Prostate gland (tissue), 2 donors: Measurements from ENCODE around the gene FAM184B. TPM values are rescaled to one million over a fixed set of nuclear protein-coding genes. Genes with fewer than 3 reads are reported as not detected.

Experiments used
- DNase-seq: peaks from one replicate; pipeline ENCODE4 v3.0.0-alpha.2; 2019; ENCODE audit warnings: low spot score
- H3K27ac ChIP-seq, 2 donors: fragments of 200-600 bp; sonication (generic); 2 replicates each; pipeline ENCODE4 v1.5.1; 2017 to 2019
- H3K27me3 ChIP-seq: fragments of 200-600 bp; sonication (generic); replicated peaks from 2 replicates; pipeline ENCODE4 v1.5.1; 2019; ENCODE audit not compliant: insufficient read depth
- H3K36me3 ChIP-seq, 2 donors: fragments of 200-600 bp; sonication (generic); 1 replicate in 1 of 2; 2 replicates in 1 of 2; pipeline versions ENCODE4 v1.5.1 to v1.8.1; 2017 to 2019
- H3K4me1 ChIP-seq: fragments of 200-600 bp; sonication (generic); replicated peaks from 2 replicates; pipeline ENCODE4 v1.5.1; 2019
- H3K4me3 ChIP-seq, 2 donors: fragments of 200-600 bp; sonication (generic); 2 replicates each; pipeline ENCODE4 v1.5.1; 2017 to 2019
- H3K9me3 ChIP-seq: fragments of 200-600 bp; sonication (generic); 2 replicates; pipeline ENCODE4 v1.5.1; 2017
- POLR2A ChIP-seq: fragments of 450-650 bp; IDR thresholded peaks from one replicate; pipeline ENCODE4 v1.6.1; 2016; ENCODE audit warnings: antibody characterized with exemption, mild to moderate bottlenecking
- POLR2AphosphoS5 ChIP-seq: sonication (generic); formaldehyde crosslinking; IDR thresholded peaks from one replicate; pipeline ENCODE4 v1.6.1; 2017; ENCODE audit warnings: antibody characterized with exemption
- WGBS: methylation state at CpG from one replicate; pipeline ENCODE4 v1.1.5; 2018; 5-methylcytosine and 5-hydroxymethylcytosine counted together
- intact Hi-C: fragments of 100-400 bp; cut with DNase I; formaldehyde crosslinking; loops from one replicate; pipeline ENCODE4 v1.14.2; 2022
- total RNA-seq, 2 donors: library from RNA; depleted of rRNA; stranded (reverse); fragments of >200 nt; gene quantifications; one replicate each; pipeline ENCODE4 v1.1.0, GENCODE V29; 2016
- TF ChIP-seq, protein P1 (sequence below), 4 experiments: fragments of 200-600 bp in 2 of 4; fragments of 450-650 bp in 2 of 4; sonication (generic) in 2 of 4; IDR thresholded peaks; 1 replicate in 3 of 4; 2 replicates in 1 of 4; pipeline ENCODE4 v1.5.1; 2016 to 2019; ENCODE audit warnings: antibody characterized with exemption in 4 of 4, mild to moderate bottlenecking in 2 of 4, moderate library complexity in 2 of 4

FAM184B gene
- total RNA-seq, 2 donors from 2014 or later = 0.09 to 0.34 TPM

DNA sequence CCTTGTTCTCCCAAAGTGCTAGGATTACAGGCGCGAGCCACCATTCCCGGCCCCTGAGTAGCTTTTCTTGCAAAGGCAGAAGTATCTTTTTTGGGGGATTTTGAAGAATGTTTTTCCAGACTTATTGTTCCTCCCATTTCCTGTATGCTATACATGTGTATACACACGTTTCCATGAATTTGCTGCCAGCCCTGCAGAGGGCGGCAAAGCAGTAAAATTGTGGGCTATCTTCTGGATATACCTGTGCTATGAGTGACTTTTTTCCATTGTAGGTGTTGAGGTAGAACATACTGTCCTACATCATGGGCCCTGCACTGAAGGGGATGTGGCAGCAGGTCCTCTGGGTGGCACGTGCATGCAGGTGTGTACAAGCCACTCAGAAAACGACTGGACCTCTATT lies 183.9 kb downstream of the FAM184B start:
- H3K36me3 ChIP-seq = peaks cover 3 to 13% of the 10 kb centered on the region in 2 donors

DNA sequence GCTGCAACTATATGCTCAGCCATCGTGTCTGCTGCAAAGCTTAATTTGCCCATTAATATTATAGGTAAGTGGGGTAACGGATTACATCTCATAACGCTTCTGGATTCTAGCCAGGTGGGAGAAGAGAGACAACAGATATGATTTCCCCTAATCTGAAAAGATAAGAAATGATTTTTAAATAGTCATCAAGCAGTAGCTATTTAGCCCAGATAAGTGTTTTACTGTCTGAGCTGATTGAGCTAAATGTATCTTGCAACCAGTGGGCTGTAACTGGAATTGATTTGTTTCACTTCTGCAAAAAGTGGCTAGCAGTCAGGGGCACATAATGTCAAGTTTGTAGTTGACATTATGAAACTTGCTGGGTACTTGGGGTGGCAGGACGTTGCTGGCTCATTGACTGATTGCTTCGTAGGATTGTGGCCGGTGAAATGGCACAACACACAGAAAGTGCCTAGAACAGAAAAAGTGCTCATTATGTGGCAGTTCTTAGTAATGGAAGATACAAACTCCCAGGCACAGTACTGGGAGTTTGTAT lies 185.9 kb downstream of the FAM184B start:
- 82% methylated on average over 6 of the region's 6 CpGs for WGBS

More for the DNA sequence above, 183.9 kb downstream of the FAM184B start:
- DNase-seq = no peak
- H3K27ac ChIP-seq = no peak overlapping the region
- intact Hi-C loops = no loop called here
- H3K4me1 ChIP-seq = no peaks in the 10 kb centered on the region
- H3K9me3 ChIP-seq = no peaks in the 10 kb centered on the region
- H3K27me3 ChIP-seq = no peaks in the 10 kb centered on the region
- TF ChIP-seq POLR2A = no peak
- TF ChIP-seq, protein P1, sequence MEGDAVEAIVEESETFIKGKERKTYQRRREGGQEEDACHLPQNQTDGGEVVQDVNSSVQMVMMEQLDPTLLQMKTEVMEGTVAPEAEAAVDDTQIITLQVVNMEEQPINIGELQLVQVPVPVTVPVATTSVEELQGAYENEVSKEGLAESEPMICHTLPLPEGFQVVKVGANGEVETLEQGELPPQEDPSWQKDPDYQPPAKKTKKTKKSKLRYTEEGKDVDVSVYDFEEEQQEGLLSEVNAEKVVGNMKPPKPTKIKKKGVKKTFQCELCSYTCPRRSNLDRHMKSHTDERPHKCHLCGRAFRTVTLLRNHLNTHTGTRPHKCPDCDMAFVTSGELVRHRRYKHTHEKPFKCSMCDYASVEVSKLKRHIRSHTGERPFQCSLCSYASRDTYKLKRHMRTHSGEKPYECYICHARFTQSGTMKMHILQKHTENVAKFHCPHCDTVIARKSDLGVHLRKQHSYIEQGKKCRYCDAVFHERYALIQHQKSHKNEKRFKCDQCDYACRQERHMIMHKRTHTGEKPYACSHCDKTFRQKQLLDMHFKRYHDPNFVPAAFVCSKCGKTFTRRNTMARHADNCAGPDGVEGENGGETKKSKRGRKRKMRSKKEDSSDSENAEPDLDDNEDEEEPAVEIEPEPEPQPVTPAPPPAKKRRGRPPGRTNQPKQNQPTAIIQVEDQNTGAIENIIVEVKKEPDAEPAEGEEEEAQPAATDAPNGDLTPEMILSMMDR (IDR thresholded peaks at IDR 0.05) = peak in 1 of 4 experiments; percentile 18
- no peak for TF ChIP-seq POLR2AphosphoS5
- 71% methylated on average over 7 of the region's 7 CpGs for WGBS
- no peak overlapping the region for H3K4me3 ChIP-seq

DNA sequence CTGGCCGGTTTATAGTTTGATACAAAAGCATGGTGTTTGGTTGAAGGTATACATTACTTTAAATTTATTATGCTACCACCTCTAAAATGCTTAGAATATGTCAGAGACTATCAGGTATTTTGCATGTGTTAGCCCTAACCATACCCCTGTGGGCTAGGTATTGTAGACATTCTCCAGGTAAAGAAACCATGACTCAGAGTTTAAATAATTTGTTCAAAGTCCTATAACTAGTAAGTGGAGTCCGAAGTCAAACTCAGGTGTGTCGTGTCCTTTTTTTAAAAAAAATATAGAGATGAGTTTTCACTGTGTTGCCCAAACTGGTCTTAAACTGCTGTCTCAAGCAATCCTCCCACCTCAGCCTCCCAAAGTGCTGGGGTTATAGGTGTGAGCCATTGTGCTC lies 192.1 kb downstream of the FAM184B start:
- intact Hi-C loops = no loop called here
- no peak for DNase-seq
- Histone ChIP-seq H3K9me3 (no peaks in the 10 kb centered on the region), H3K27ac (no peak overlapping the region), H3K4me1 (no peaks in the 10 kb centered on the region), H3K4me3 (no peak overlapping the region), H3K27me3 (no peaks in the 10 kb centered on the region), H3K36me3 (no peaks in the 10 kb centered on the region)
- 86% methylated on average over 3 of the region's 3 CpGs for WGBS
- TF ChIP-seq POLR2AphosphoS5 (no peak), POLR2A (no peak)
- TF ChIP-seq, protein P1 (IDR thresholded peaks at IDR 0.05) = no peak

More for the DNA sequence above, 185.9 kb downstream of the FAM184B start:
- DNase-seq = no peak
- Histone ChIP-seq H3K36me3 (peaks cover 3 to 13% of the 10 kb centered on the region in 2 donors), H3K27ac (no peak overlapping the region), H3K27me3 (no peaks in the 10 kb centered on the region), H3K9me3 (no peaks in the 10 kb centered on the region), H3K4me1 (no peaks in the 10 kb centered on the region), H3K4me3 (no peak overlapping the region)
- TF ChIP-seq, protein P1 (IDR thresholded peaks at IDR 0.05) = no peak
- TF ChIP-seq POLR2A (no peak), POLR2AphosphoS5 (no peak)
- intact Hi-C loops = no loop called here

DNA sequence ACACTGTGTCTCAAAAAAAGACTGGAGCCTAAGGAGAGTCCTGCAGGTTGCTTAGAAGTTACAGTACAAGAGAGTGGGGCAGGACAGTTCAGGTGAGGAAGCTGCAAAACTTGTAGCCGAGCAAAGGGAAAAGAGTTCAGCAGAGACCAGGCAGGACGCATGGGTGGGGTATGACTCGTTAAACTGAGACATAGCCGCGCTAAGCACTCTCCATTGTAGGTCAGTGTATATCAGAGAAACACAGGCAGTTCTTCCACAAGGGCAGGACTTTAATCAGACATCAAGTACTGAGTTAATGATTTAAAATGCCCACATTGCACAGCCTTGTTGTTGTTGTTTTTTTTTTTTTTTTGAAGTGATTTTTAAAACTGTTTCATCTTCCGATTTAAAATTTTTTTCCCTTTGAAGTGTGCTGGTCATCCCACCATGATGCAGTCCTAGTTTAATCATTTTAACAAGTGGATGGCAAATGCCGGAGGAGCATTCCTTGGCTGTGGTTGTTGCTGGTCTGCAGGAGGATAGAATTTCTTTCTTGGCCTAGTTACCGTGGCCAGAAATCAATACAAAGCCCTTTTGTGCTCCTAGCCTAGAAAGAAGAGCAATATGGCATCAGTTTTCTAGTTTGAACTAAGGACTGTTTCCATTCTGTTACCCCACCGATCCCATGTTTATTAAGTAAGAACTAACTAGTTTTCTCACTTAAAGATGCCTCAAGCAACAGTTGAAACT lies 194.2 kb downstream of the FAM184B start:
- TF ChIP-seq, protein P1 (IDR thresholded peaks at IDR 0.05) = no peak
- no peak for TF ChIP-seq POLR2AphosphoS5
- WGBS = 78% methylated on average over 9 of the region's 9 CpGs
- no peaks in the 10 kb centered on the region for H3K27me3 ChIP-seq
- peaks cover 0 to 3% of the 10 kb centered on the region in 2 donors for H3K36me3 ChIP-seq
- DNase-seq = no peak
- no peaks in the 10 kb centered on the region for H3K9me3 ChIP-seq
- intact Hi-C loops = no loop called here
- H3K4me3 ChIP-seq = no peak overlapping the region
- no peaks in the 10 kb centered on the region for H3K4me1 ChIP-seq
- H3K27ac ChIP-seq = no peak overlapping the region
